Left colon (tissue), 2 donors: ENCODE results near the gene DHX57. TPM values are rescaled to one million over a fixed set of nuclear protein-coding genes. Genes with fewer than 3 reads are reported as not detected.
"Not testable (repeated sequence)": the region's sequence is repeated elsewhere in the genome, so short reads cannot be mapped to it uniquely, and the experiment has no call there.

Experiments used
- ATAC-seq: fragments of 200-7000 bp; cut with Tn5 transposase; one replicate; pipeline ENCODE4 v1.9.1; 2020; ENCODE audit warnings: mild to moderate bottlenecking, moderate library complexity
- DNase-seq, 2 donors: peaks; one replicate each; pipeline ENCODE4 v3.0.0-alpha.2; 2020
- intact Hi-C, 2 donors: fragments of 100-400 bp; cut with DNase I in 1 of 2; cut with micrococcal nuclease in 1 of 2; formaldehyde crosslinking; loops; one replicate each; pipeline versions ENCODE4 v1.11.2 to v1.14.0; 2022; cut with DNase I, micrococcal nuclease
- total RNA-seq, 2 donors: library from RNA; stranded (reverse); fragmentation: NEBNext Ultra II Directional; extraction: Animal tissue kit (Norgen Biotek cat#: 25700); gene quantifications; one replicate each; pipeline ENCODE4 v1.2.1, GENCODE V29; 2021
- donor health status: DM: no; HTN: no; CAD: no.
- donor health status: DM: yes; HTN: yes; CAD: no.

DHX57 gene
- total RNA-seq, 2 donors from 2014 or later = 9.6 to 14.1 TPM

DNA sequence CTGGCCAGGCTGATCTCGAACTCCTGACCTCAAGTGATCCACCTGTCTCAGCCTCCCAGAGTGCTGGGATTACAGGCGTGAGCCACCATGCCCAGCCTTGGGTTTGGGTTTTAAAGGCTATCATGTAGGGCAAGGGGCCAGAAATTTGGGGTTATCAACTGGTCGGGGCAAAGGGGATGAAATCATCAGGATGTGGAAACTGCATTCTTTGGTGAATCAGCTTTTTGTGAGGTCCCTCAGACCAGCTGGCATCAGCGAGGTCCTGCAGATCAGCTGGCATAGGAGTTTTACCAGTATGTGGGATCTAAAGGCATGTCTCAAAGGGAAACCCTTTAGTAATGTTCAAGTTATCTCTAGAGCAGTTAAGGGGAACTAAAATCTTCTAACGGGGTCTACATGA, 104.1 kb downstream of the DHX57 start:
- ATAC-seq (no peak), DNase-seq (no peak)
- intact Hi-C loops = no loop called here

DNA sequence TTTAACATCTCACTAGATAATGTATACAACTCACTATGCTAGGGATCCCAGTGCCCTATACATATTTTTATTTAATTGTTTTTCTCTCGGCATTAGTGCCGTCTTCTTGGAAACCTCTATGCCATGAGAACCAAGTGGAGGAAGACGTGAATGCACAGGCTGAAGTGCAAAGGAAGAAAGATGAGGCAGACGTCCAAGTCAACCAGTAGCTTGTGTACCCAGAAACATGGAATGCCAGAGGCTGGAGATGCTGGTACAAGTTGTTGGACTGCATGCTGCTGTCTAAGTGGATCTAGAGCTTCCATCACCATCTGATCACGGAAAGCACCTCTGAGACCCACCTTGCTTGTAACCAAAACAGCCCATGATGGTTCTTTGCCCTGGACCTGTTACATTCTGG, 110.2 kb downstream of the DHX57 start:
- no peak for ATAC-seq
- intact Hi-C loops = no loop called here
- DNase-seq = no peak

DNA sequence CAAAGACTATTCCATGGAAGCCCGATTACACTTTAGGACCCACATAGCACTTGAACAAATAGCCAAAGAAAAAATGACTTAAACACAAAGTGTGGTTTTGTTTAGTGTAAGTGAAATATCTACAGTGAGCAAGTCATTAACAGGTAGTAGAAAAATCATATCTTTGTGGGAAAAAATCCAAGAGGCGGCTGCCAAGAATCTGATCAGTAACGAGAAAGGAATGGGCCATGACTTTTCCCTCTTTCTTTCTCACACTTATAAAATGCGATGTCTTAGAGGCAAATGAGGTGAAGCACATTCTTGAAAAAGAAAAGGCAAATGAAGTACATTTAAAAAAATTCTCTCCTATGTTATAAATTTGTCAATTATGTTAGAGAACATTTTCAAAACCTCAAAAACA, 110.6 kb downstream of the DHX57 start:
- DNase-seq (no peak), ATAC-seq (no peak)
- intact Hi-C loops = no loop called here

DNA sequence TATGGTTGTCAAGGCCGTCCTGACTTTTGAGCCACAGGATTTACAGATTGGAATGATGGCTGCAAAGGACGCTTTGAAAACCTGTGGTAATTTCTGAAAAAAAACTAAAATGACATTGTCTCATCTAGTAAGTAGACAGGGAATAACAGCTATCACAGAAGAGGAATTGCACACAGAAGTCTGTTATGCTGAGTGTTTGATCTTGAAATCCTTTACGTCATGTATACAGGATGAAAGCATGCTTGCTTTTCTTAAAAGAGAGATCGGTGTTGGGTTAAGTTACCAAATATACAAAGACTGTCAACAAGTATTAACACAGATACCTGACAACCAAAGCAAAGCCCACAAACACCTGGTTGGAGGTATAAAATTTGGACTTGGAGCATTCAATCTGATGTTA, 112.0 kb downstream of the DHX57 start:
- DNase-seq (no peak), ATAC-seq (no peak)
- intact Hi-C loops = no loop called here

DNA sequence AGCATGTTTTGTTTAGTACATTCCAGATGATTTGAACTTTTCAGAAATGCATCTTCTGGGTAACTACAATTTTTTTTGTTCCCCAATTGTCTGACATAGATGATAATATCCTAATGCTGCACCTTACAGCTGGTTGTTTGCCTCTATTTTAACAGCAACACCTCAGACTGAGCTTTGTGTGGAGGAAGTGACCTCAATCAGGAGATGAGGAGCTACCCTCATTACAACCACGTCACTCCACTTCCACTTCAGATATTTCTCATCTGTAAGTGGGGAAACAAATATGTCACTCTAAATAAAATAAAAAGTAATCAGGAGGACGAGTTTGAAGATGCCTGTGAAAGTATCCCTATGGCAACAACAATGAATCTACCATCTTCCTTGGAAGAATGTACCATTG, 112.5 kb downstream of the DHX57 start:
- ATAC-seq (no peak), DNase-seq (no peak)

DNA sequence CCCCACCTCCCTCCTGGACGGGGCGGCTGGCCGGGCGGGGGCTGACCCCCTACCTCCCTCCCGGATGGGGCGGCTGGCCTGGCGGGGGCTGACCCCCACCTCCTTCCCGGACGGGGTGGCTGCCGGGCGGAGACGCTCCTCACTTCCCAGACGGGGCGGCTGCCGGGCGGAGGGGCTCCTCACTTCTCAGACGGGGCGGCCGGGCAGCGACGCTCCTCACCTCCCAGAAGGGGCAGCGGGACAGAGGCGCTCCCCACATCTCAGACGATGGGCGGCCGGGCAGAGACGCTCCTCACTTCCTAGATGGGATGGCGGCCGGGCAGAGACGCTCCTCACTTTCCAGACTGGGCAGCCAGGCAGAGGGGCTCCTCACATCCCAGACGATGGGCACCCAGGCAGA, 119.8 kb downstream of the DHX57 start:
- DNase-seq, intact Hi-C loops, ATAC-seq: not testable (repeated sequence)

More for the DNA sequence above, 112.5 kb downstream of the DHX57 start:
- intact Hi-C loops = no loop called here

DNA sequence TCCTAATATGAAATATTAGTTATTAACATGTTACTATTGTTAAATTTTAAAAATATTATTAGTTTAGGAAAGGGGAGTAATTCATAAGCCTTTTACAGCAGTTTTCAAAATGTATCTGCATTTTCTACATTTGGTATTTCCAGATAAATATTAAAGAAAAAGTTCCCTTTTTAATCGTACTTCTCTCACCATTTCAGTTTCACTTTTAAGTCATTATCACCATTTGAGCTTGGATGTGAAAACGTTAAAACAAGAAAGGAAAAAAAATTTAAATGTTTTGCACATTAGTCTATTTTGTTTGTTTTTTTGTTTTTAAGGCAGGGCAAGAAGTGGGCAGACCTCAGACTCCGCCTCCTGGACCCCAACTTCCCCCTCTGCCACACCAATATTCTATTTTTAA, 121.2 kb downstream of the DHX57 start:
- DNase-seq = no peak
- no peak for ATAC-seq
- intact Hi-C loops = no loop called here

DNA sequence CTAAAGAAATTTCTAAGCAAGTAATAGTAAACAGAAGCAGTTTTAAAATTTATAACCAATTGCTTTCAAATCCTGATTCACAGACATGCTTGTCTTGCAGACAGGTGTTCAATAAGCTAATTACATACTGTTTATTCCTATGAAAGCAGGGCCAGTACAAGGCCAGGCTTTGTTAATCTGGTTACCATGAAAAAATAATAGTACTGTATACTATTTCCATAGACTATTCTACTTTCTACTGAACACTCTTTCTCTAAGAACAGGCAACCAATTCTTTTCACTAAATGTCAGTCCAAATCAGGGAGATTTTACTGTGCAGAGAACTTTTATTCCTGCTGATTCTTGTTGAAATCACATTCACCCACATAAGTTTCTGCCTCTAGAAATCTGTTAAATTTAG, 121.7 kb downstream of the DHX57 start:
- ATAC-seq (no peak), DNase-seq (no peak)
- intact Hi-C loops = no loop called here

DNA sequence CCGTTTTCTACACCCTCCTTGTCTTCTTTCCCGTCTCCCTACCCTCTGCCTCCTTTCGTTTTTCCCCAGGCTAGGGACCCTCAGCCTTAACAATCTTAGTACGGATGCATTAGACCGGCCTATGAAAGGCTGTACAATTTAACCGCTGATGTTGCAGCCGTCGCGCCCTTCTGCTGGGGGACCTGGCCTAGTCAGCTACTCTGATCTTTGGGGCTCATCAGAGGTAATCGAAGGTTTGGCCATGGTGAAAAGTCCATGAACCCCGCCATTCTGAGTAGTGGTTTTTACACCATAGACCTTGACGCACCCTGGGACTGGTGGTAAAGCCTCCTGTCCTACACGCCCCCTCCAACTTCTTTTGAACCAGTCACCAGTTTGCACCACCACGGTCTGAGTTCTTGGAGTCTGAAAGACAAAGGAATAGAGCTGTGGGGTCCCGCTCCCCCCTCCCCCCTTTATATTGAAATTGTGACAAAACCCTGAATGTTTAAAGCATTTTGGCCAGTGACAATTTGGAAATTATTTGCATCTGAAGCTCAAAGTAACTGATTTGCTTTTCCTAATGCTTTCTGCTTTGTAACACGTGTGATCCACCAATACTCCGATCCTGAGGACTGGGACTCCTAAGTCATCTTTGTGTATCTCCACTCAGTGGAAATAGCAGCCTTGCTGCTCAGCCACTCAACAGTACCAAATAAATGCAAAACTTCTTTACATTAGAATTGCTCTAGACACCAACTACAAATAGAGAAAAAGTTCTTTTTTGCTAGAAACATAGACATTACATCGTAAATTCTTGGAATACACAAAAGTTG, 123.9 kb downstream of the DHX57 start:
- intact Hi-C loops = no loop called here
- DNase-seq (no peak), ATAC-seq (no peak)

DNA sequence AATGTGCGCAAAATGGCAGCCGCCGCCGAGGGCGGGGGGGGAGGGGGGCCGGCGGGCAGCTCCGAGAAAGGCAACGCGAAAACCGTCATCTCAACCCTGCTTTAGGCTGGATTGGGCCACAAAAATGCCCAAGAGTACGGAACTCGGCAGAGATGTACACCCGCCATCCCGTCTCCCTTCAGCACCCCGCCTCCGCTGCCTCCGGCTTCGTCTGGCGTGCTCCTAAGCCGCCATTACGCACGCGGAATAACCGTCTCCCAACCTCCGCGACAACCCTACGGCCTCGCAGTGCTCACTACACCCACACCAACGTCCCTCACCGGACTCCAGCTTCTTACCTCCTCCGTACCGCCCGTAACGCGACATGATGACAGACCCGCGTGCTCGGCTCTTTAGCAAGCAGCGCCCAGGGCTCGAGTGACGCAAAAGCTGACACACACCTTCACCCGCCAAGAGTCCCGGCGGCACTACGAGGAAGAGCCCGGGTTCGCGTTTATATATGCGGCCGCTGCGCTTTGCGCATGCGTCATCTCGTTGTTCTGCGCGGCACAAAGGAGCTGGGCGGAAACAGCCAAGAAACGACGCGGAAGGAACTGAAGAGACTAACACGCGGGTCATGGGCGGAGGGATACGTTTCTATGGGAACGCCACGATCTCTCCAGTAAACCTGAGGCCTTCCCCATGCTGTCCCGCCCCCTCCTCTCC, 124.7 kb downstream of the DHX57 start, which contains the start of gene SRSF7:
TSS of gene SRSF7 (minus strand) at position 471 of the 705 bp plus-strand sequence. CDS start at position 366, 105 bp downstream.
- ATAC-seq = peak; percentile 83
- intact Hi-C loops = no loop called here

DNA sequence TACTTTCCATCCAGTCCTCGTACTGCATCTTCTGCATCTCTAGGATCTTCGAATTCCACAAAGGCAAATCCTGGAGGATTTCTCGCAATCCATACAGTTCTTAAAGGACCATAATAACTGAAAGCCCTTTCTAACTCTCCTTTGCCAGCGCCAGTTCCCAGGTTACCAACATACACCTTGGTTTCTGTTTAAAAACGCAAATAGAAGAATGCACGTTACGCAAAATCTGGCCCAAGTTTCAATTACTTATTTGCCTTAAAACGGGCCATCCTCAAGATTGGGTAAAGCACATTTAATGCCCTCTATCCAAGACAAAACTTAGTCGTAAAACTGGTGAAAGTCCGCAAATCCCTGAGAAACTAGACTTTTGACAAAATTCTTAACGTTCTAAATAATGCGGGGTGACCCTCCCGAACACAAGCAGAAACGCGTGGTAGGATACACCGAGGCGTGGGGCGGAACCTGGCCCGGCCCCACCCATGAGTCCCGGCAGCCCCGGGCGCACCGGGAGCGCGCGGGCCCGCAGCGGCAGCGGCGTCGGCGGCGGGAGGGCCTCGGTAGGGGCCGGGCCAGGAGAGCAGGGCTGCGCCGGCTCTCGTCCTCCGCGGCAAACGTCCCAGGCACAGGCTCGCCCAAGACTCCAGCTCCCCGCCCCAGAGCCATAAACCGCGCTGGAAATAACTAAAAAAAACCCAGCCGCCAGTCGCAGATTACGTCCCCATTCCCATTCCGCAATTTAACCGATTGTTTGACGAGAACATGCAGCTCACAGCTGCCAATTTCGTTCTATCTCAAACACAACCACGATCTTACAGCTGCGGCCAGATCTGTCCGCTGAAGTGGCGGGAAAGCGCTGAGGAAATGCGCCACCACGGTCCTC, 125.5 kb downstream of the DHX57 start:
- intact Hi-C loops = no loop called here
- DNase-seq (peak; percentile 67 to 73), ATAC-seq (peak; percentile 78)

More for the DNA sequence above, 124.7 kb downstream of the DHX57 start, which contains the start of gene SRSF7:
- peak; percentile 97 to 98 for DNase-seq

DNA sequence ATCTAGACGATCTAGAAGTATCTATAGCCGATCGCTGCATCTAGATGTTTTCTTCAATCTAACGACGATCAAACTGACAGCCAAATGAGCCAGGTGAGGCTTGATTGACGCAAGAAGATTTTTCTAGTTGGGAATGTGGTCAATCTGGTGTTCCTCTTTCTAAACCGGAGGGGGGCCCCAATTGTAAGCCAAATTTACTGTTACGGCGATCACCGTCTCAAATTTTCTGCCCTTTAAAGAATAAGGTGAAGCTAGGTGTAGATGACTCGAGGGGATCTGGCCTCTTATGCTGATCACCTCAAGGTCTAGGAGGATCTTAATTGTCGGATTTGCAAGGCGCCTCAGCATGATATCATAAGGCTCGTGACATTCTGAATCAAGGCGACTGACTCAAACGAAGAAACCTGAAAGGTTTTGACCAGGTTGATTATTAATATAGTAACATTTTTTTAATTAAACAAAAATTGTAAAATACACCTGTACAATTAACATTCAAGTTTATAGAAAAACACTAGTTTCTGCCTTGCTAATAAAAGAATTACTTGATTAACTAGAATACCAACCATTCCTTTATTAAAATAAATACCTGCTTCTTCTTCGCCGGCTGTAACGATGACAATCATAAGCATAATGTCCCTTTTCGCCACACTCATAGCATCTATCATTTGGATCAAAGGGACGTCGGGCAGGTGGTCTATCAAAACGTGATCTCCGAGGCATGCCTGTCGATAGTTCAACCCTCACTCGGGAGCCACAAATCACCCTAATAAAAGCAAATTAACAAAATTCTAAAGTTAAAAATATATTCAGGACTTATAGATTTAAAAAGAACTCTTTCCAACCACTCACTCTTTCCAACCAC, 126.6 kb downstream of the DHX57 start:
- no peak for DNase-seq
- intact Hi-C loops = no loop called here
- no peak for ATAC-seq

DNA sequence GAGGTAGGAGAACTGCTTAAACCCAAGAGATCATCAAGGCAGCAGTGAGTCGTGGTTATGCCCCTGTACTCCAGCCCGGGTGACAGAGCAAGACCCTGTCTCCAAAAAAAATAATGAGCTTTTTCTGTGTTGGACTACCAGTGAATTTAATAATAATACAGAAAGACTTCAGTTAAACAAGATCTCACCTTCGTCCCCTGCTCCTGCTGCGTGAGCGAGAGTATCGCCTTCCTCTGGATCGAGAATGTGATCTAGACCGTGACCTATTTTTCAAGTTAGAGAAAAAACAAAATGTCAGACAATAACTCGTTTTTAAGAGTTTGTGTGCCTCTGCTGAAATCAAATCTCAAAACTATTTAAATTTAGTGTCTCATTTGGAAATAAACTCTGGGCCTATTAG, 127.3 kb downstream of the DHX57 start:
- ATAC-seq = no peak
- no peak for DNase-seq
- intact Hi-C loops = no loop called here

DNA sequence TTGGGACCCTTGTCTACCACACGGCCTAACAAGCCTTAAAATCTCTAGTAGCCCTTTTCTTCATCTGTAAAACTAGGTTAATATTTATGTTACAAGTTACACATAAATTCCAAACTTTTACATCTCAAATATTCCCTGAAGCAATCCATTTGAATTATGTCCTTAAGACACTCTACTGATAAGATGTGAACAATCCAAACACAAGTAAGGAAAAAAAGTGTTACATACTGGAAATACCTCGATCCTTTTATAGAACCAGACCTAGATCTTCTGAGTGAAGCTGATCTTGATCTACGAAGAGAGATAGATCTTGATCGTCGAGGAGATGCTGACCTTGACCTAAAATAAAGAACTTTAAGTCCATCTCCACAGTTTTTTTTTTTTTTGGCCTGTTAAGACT, 127.9 kb downstream of the DHX57 start:
- intact Hi-C loops = no loop called here
- DNase-seq (no peak), ATAC-seq (no peak)

Other genes with a start within 250 kb of the DHX57 start
- gene GALM, start 209.8 kb downstream of the DHX57 start, total RNA-seq = 10 to 100 TPM; 51.6 to 59.0 TPM
- gene SRSF7, start 124.6 kb downstream of the DHX57 start, total RNA-seq = 10 to 100 TPM; 85.6 to 91.2 TPM
- gene GEMIN6, start 97.7 kb downstream of the DHX57 start, total RNA-seq = 1 to 10 TPM; 5.1 to 6.9 TPM
- 1 to 10 TPM; 8.5 to 9.8 TPM for gene MORN2, start within 50 bp of the DHX57 start, total RNA-seq
- gene ARHGEF33, start 13.9 kb upstream of the DHX57 start, total RNA-seq = under 1 TPM; 0.37 to 0.67 TPM
- 10 to 100 TPM; 30.0 to 31.2 TPM for gene SOS1, start 245.1 kb upstream of the DHX57 start, total RNA-seq